HCT116 (cell line): ENCODE measurements around the gene MCC. TPM values are rescaled to one million over a fixed set of nuclear protein-coding genes. Genes with fewer than 3 reads are reported as not detected.

Source experiments
- ATAC-seq: fragments of 200-7000 bp; cut with Tn5 transposase; 2 replicates; pipeline ENCODE4 v1.9.1; 2020; ENCODE audit warnings: mild to moderate bottlenecking, moderate library complexity
- BruUV-seq: library from RNA; stranded (reverse); fragments of 400-500 nt; replicated peaks from 2 replicates; lab custom pipeline; 2021; lab: Mats Ljungman, UMichigan
- CTCF ChIA-PET: fragments of 300-600 bp; sonication (Branson Sonifier 250); formaldehyde crosslinking; loops from one replicate; lab custom pipeline; 2021; ENCODE audit warnings: antibody characterized with exemption; lab: Charles Lee
- POLR2A ChIA-PET: fragments of 300-600, 350-600 bp; sonication (Branson Sonifier 250); formaldehyde crosslinking; loops from one replicate; lab custom pipeline; 2021; ENCODE audit warnings: antibody characterized with exemption; lab: Charles Lee
- RAD21 ChIA-PET, 2 experiments: fragments of 300-600 bp; sonication (Branson Sonifier 250); formaldehyde crosslinking; loops; one replicate each; lab custom pipeline; 2023; ENCODE audit warnings: low total read pairs in 2 of 2; ENCODE audit not compliant: uncharacterized antibody in 2 of 2, unreplicated experiment in 2 of 2, low non-redundant PET in 1 of 2; lab: Charles Lee
- DNase-seq: peaks from one replicate; pipeline ENCODE4 v3.0.0-alpha.2; 2010; ENCODE audit warnings: low read depth, low spot score
- H2AFZ ChIP-seq: fragments of 200-600 bp; shearing (Covaris generic), sonication (generic); 2 replicates; pipeline ENCODE4 v1.6.1; 2017; ENCODE audit warnings: low read depth, mixed run types, mixed read lengths, antibody characterized with exemption, low read length; ENCODE audit not compliant: poor library complexity, severe bottlenecking
- H3K27ac ChIP-seq: 2 replicates; pipeline ENCODE4 v1.5.1; 2012; ENCODE audit warnings: low read depth, low read length
- H3K27me3 ChIP-seq: fragments of 200-600 bp; sonication (generic); 2 replicates; pipeline ENCODE4 v1.6.1; 2016; ENCODE audit warnings: mixed run types, low read length, mixed read lengths; ENCODE audit not compliant: insufficient read depth
- H3K36me3 ChIP-seq, 2 experiments: fragments of 200-500 bp in 1 of 2; fragments of 200-600 bp in 1 of 2; sonication (Bioruptor generic) in 1 of 2; sonication (generic) in 1 of 2; 2 replicates each; pipeline versions ENCODE4 v1.5.1 to v1.6.1; 2014 to 2016; ENCODE audit warnings: low read length in 2 of 2, inconsistent platforms in 1 of 2, mixed read lengths in 1 of 2, mixed run types in 1 of 2; ENCODE audit not compliant: insufficient read depth in 2 of 2, control insufficient read depth in 1 of 2
- H3K4me1 ChIP-seq, 2 experiments: fragments of 200-600 bp in 1 of 2; sonication (generic) in 1 of 2; 2 replicates each; pipeline versions ENCODE4 v1.5.1 to v1.6.1; 2012 to 2017; ENCODE audit warnings: low read length in 2 of 2, inconsistent platforms in 1 of 2, mild to moderate bottlenecking in 1 of 2, mixed read lengths in 1 of 2, mixed run types in 1 of 2, moderate library complexity in 1 of 2; ENCODE audit not compliant: insufficient read depth in 2 of 2, control insufficient read depth in 1 of 2
- H3K4me2 ChIP-seq: fragments of 200-600 bp; sonication (generic); 2 replicates; pipeline ENCODE4 v1.6.1; 2017; ENCODE audit warnings: mixed run types, low read length, mixed read lengths
- H3K4me3 ChIP-seq, 2 experiments: fragments of 200-600 bp in 1 of 2; sonication (generic) in 1 of 2; replicated peaks in 1 of 2; 2 replicates each; pipeline ENCODE4 v1.5.1; 2011 to 2016; ENCODE audit warnings: low read length in 2 of 2, control low read depth in 1 of 2, low read depth in 1 of 2, mild to moderate bottlenecking in 1 of 2, mixed read lengths in 1 of 2, mixed run types in 1 of 2
- H3K79me2 ChIP-seq: fragments of 200-600 bp; sonication (generic); 2 replicates; pipeline ENCODE4 v1.6.1; 2017; ENCODE audit warnings: mild to moderate bottlenecking, mixed run types, low read length, moderate library complexity, mixed read lengths; ENCODE audit not compliant: insufficient read depth
- H3K9ac ChIP-seq: fragments of 200-600 bp; sonication (generic); 2 replicates; pipeline ENCODE4 v1.6.1; 2016; ENCODE audit warnings: low read length, mixed read lengths
- H3K9me2 ChIP-seq: fragments of 200-600 bp; sonication (generic), shearing (Covaris generic); 2 replicates; pipeline ENCODE4 v1.6.1; 2017; ENCODE audit warnings: mixed run types, mild to moderate bottlenecking, moderate library complexity; ENCODE audit not compliant: insufficient read depth
- H3K9me3 ChIP-seq, 2 experiments: fragments of 200-500 bp in 1 of 2; fragments of 200-600 bp in 1 of 2; sonication (Bioruptor generic) in 1 of 2; sonication (generic) in 1 of 2; 2 replicates each; pipeline ENCODE4 v1.6.1; 2014 to 2017; ENCODE audit warnings: low read length in 2 of 2, mixed read lengths in 2 of 2, inconsistent platforms in 1 of 2, low read depth in 1 of 2, mild to moderate bottlenecking in 1 of 2, mixed run types in 1 of 2, moderate library complexity in 1 of 2; ENCODE audit not compliant: control insufficient read depth in 1 of 2, insufficient read depth in 1 of 2
- H4K20me1 ChIP-seq: fragments of 200-600 bp; sonication (generic), shearing (Covaris generic); 2 replicates; pipeline ENCODE4 v1.6.1; 2017; ENCODE audit warnings: mixed run types, mild to moderate bottlenecking, moderate library complexity; ENCODE audit not compliant: insufficient read depth
- EGR1 ChIP-seq: IDR thresholded peaks from 2 replicates; pipeline ENCODE4 v1.6.1; 2012; ENCODE audit warnings: low read depth
- ELF1 ChIP-seq: IDR thresholded peaks from 2 replicates; pipeline ENCODE4 v1.6.1; 2012; ENCODE audit warnings: low read depth, borderline replicate concordance
- EZH2phosphoT487 ChIP-seq: fragments of 200-600 bp; IDR thresholded peaks from 2 replicates; pipeline ENCODE4 v1.6.1; 2018; ENCODE audit warnings: antibody characterized with exemption, borderline replicate concordance
- JUND ChIP-seq: IDR thresholded peaks from 2 replicates; pipeline ENCODE4 v1.6.1; 2012
- POLR2A ChIP-seq: IDR thresholded peaks from 2 replicates; pipeline ENCODE4 v1.7.0; 2011; ENCODE audit warnings: borderline replicate concordance; ENCODE audit not compliant: insufficient read depth, insufficient read length; ENCODE audit errors: extremely low read depth
- RAD21 ChIP-seq: IDR thresholded peaks from 2 replicates; pipeline ENCODE4 v1.6.1; 2012; ENCODE audit warnings: low read depth, mild to moderate bottlenecking
- SIN3A ChIP-seq: IDR thresholded peaks from 2 replicates; pipeline ENCODE4 v1.6.1; 2012; ENCODE audit warnings: low read depth
- SRF ChIP-seq: IDR thresholded peaks from 2 replicates; pipeline ENCODE4 v1.6.1; 2012; ENCODE audit warnings: low read depth
- ZFX ChIP-seq: fragments of 450-650 bp; IDR thresholded peaks from 2 replicates; pipeline ENCODE4 v1.6.1; 2017
- ZNF274 ChIP-seq: fragments of 200-500 bp; sonication (Bioruptor generic); IDR thresholded peaks from 2 replicates; pipeline ENCODE4 v1.6.1; 2014; ENCODE audit warnings: mild to moderate bottlenecking, low read depth, low read length, inconsistent platforms
- intact Hi-C: fragments of 100-400 bp; cut with micrococcal nuclease; formaldehyde crosslinking; loops from 2 replicates; pipeline ENCODE4 v1.10.0; 2022
- total RNA-seq: library from RNA; stranded (reverse); gene quantifications from one replicate; pipeline ENCODE4 v1.2.1, GENCODE V29; 2021; ENCODE audit not compliant: unreplicated experiment
- TF ChIP-seq, protein P1 (sequence below): IDR thresholded peaks from 2 replicates; pipeline ENCODE4 v1.6.1; 2011; ENCODE audit warnings: mild to moderate bottlenecking, low read length, moderate library complexity; ENCODE audit not compliant: insufficient replicate concordance; ENCODE audit errors: extremely low read depth
- TF ChIP-seq, protein P2 (sequence below): IDR thresholded peaks from 2 replicates; pipeline ENCODE4 v1.6.1; 2012

MCC gene
- total RNA-seq, 1 experiment from 2014 or later: 20.1 TPM

DNA sequence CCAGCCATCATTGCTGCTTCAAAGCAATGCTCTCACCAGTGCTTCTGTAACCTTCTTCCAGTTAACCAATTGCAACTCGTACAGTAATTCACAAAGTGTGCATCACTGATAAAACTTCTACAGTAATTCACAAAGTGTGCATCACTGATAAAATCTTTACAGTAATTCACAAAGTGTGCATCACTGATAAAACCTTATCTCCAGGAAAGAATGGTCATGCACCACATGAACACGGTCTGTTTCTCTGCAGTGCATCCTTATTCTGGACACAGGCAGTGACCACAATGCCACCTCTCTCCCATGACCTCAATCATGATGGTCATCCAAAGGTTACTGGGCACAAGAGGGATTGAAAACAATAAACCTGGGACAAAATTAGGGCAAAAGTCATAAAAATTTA is 207.1 kb downstream of the MCC start (continued):
- no peak for TF ChIP-seq JUND
- no peak for TF ChIP-seq RAD21
- TF ChIP-seq POLR2A: no peak
- TF ChIP-seq ELF1: no peak
- TF ChIP-seq ZNF274: no peak
- TF ChIP-seq, protein P1, sequence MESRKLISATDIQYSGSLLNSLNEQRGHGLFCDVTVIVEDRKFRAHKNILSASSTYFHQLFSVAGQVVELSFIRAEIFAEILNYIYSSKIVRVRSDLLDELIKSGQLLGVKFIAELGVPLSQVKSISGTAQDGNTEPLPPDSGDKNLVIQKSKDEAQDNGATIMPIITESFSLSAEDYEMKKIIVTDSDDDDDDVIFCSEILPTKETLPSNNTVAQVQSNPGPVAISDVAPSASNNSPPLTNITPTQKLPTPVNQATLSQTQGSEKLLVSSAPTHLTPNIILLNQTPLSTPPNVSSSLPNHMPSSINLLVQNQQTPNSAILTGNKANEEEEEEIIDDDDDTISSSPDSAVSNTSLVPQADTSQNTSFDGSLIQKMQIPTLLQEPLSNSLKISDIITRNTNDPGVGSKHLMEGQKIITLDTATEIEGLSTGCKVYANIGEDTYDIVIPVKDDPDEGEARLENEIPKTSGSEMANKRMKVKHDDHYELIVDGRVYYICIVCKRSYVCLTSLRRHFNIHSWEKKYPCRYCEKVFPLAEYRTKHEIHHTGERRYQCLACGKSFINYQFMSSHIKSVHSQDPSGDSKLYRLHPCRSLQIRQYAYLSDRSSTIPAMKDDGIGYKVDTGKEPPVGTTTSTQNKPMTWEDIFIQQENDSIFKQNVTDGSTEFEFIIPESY: no peak
- no peak for TF ChIP-seq EGR1

DNA sequence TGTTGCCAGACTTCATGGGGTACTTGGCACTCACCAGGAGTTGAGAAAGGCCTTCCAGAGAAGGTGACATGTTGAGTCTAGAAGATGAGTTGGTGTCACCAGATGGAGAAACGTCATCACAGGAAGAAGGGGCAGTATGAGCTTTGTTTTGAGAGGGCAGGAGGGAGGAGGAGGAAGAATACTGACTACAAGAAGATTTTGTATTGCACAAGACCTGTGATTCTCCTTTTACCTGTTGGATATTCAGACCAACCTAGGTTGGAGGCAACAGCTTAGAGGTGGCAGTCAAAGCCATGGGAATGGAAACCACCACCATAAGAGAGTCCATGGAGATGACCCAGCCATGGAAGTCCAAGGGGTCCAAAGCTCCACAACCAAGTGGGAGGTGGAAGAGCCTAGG is 207.7 kb downstream of the MCC start:
- H3K9ac ChIP-seq: no peak overlapping the region
- no peaks in the 10 kb centered on the region for H4K20me1 ChIP-seq
- POLR2A ChIA-PET: no interaction called here
- no peaks in the 10 kb centered on the region for H3K9me3 ChIP-seq
- CTCF ChIA-PET: no interaction called here
- no peak overlapping the region for H2AFZ ChIP-seq
- TF ChIP-seq EGR1 (no peak), ZFX (no peak), ZNF274 (no peak), SIN3A (no peak), SRF (no peak), ELF1 (no peak), JUND (no peak), EZH2phosphoT487 (no peak), RAD21 (no peak)
- TF ChIP-seq, protein P2, sequence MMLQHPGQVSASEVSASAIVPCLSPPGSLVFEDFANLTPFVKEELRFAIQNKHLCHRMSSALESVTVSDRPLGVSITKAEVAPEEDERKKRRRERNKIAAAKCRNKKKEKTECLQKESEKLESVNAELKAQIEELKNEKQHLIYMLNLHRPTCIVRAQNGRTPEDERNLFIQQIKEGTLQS: no peak
- RAD21 ChIA-PET: no interaction called here
- H3K27me3 ChIP-seq: no peaks in the 10 kb centered on the region
- H3K27ac ChIP-seq: no peak overlapping the region
- H3K4me1 ChIP-seq: peaks cover 0 to 3% of the 10 kb centered on the region in 2 experiments; a peak in 1 of 4 replicates
- no peaks in the 10 kb centered on the region for H3K9me2 ChIP-seq
- no peak overlapping the region for H3K4me2 ChIP-seq
- BruUV-seq: no TSS peak
- DNase-seq (no peak), ATAC-seq (no peak)
- H3K36me3 ChIP-seq: no peaks in the 10 kb centered on the region
- no peak overlapping the region for H3K4me3 ChIP-seq
- H3K79me2 ChIP-seq: no peaks in the 10 kb centered on the region
- intact Hi-C loops: no loop called here
